Suprapubic skin (tissue), 2 donors: ENCODE measurements around the gene TRPC4.

Experiments
- EP300 ChIP-seq: sonication (generic); formaldehyde crosslinking; IDR thresholded peaks from one replicate; pipeline ENCODE4 v1.6.1; 2017; ENCODE audit warnings: antibody characterized with exemption
- POLR2A ChIP-seq, 2 donors: fragments of 450-650 bp; IDR thresholded peaks; one replicate each; pipeline ENCODE4 v1.6.1; 2017; ENCODE audit warnings: antibody characterized with exemption in 2 of 2, mild to moderate bottlenecking in 2 of 2, moderate library complexity in 2 of 2

- no peak for TF ChIP-seq POLR2A (IDR thresholded peaks at IDR 0.05)
- TF ChIP-seq EP300 = no peak
Observed at GRCh38 chr13:37615276-37615675, 254.3 kb downstream of the TRPC4 start.
